GM18870 (cell line): ENCODE measurements around the gene SCAMP2.
"Not testable (repeated sequence)": the region's sequence is repeated elsewhere in the genome, so short reads cannot be mapped to it uniquely, and the experiment has no call there.

ENCODE experiments used
- ATAC-seq: cut with Tn5 transposase; IDR thresholded peaks from one replicate; pipeline ENCODE4 v1.9.1; 2021; ENCODE audit warnings: moderate library complexity; ENCODE audit not compliant: unreplicated experiment

The SCAMP2 gene

DNA sequence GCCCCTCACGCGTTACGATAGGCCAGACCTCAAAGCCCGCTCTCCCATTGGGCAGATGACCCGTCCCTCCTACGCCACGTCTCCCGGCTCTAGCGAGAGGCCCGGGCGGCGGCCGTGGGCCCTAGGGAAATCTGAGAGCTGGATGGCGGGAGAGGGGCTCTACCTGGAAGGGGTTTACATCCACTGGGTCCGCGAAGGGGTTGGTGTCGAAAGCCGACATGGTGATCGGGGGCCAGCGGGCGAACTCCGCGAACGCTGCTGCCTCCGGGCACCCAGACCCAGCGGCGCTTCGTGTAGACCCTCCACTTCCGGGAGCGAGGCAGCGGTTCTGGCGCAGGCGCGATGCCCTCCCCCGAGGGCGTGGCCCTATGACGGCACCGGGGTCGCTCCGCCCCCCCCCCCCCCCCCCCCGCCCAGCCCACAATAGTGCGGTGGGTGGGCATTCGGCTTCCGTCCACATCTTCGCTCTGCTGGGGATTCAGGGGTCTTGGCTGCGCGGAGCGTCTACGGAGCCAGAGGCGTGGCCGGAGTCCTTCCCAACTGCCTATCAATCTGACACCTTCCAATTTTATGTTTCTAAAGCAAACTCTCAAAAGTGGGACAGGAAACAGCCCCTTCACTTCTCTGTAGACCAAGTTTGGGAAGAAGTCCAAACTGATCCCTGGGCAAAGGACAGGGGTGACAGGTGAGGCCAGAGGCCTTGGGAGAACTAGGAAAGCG is at the start of gene SCAMP2:
Gene SCAMP2, minus strand, starts transcription at position 330 of the 720 bp plus-strand sequence. Its CDS starts 110 bp downstream, at position 220.
- ATAC-seq: peak; percentile 74

- ATAC-seq: no peak
Observed at GRCh38 chr15:74920456-74920855, 47.3 kb upstream of the SCAMP2 start.

GRCh38 chr15:74917676-74918075 is 44.5 kb upstream of the SCAMP2 start:
- no peak for ATAC-seq

GRCh38 chr15:74913799-74914198 is 40.6 kb upstream of the SCAMP2 start:
- not testable (repeated sequence) for ATAC-seq

DNA sequence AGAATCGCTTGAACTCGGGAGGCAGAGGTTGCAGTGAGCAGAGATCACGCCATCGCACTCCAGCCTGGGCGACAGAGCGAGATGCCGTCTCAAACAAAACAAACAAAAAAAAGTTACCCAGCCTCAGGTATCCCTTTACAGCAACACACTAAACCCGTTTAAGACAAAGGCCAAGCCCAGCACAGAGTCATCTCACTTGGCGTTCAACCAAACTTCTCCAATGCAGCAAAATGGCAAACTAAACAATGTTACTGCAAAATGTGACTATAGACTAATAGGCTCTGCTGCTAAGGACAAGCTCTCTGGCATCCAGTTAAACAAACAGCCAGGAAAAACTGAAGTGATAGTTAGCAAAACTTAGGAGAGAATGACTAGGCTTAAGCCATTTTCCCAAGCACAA is 39.9 kb upstream of the SCAMP2 start:
- ATAC-seq: no peak

- no peak for ATAC-seq
Observed at GRCh38 chr15:74908635-74909034, 35.5 kb upstream of the SCAMP2 start.

- no peak for ATAC-seq
Observed at GRCh38 chr15:74907163-74907870, 34.2 kb upstream of the SCAMP2 start.

DNA sequence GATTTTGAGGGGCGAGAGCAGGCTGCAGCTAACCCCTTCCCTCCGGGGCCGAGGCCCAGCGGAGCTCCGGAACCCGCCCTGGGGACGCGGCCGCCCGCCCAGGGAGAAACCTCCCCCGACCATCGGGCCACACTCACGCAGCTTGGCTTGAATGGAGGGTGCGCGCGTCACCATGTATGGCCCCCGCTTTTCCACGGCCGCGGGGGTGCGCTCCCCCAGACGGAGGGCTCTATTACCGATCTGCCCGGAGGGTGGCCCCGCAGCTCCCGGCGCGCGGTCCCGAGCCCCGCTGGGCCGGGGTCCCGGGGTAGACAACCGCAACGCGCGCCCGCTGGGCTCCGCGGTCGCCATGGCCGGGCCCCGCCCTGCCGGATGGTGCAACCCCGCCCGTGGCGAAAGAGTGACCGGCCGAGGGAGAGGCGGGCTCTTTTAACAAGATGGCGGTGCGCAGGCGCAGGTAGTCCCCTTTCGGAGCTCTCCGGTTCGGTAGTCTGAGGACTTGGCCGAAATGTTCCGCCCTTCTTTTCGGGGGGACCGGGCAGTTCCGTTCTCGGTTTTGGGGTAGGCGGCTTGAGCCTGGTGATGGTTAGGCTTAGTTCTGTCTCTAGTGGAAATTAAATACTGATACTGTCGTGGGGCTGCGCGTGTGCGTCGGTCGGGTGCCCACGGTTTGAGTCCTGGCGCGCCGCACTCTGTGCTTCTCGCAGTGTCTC is 33.4 kb upstream of the SCAMP2 start, which contains the start of gene FAM219B:
Gene FAM219B, minus strand, starts transcription at position 402 of the 713 bp plus-strand sequence. Its CDS starts 51 bp downstream, at position 351.
- ATAC-seq: peak; percentile 60

DNA sequence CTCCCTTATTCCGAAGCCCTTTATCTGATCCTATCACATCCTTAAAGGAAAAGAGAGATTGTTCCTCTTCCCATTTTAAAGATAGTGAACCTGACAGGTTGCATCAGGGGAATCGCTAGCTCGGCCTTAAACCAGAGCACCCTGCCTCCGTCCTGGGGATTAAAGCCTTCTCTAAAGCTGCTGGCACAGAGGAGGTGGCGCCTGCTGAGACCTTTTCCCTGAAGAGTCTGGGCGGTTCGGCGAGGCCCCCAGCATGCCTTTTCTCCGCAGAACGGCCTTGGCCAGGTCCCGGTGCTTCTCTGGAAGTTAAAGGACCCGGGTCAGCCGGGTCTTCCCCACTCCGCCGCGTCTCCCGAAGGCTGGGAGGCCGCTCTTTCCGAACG is 32.9 kb upstream of the SCAMP2 start:
- ATAC-seq: peak; percentile 21

GRCh38 chr15:74904190-74904805 is 31.1 kb upstream of the SCAMP2 start:
- ATAC-seq: no peak

GRCh38 chr15:74903676-74904075 is 30.5 kb upstream of the SCAMP2 start:
- no peak for ATAC-seq

DNA sequence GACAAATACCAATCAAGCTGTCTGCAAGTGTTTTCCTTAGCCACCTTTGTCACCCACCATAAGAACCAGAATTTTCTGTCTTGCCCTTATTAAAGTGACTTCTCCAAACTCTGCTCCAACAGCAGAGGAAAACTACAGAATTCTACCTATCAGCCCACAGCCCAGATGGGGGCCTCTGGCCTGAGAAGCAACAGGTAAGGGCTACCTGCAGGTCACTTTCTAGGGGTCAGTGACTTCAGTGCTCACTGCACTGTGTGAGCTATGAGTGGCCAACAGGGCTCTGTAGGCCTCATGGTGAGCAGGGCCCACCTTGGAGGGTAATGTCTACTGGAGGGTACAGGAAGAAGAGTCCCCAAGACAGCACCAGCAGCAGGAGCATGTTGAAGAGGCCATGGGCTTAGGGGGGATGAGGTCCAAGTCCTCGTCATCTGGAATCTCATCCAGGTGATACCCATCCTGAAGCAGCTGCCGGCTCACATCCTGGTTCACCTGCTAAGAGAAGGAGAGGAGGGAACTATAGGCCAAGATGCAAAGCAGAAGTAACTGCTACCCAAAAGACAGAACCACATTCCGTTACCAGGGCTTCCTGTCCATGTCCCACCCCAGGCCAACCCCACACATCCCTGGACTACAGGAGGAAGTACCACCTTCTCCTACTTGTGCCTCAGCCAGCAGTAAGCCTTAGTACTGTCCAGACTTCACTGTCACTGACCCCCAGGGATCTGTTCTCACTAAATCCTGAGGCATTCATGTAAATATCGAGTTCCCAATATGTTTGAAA is 29.3 kb upstream of the SCAMP2 start:
- ATAC-seq: no peak

- ATAC-seq: no peak
Observed at GRCh38 chr15:74901612-74902063, 28.5 kb upstream of the SCAMP2 start.

GRCh38 chr15:74897300-74897701 is 24.1 kb upstream of the SCAMP2 start:
- ATAC-seq: no peak

- no peak for ATAC-seq
Observed at GRCh38 chr15:74896316-74896715, 23.2 kb upstream of the SCAMP2 start.

GRCh38 chr15:74895830-74896229 is 22.7 kb upstream of the SCAMP2 start:
- no peak for ATAC-seq

- not testable (repeated sequence) for ATAC-seq
Observed at GRCh38 chr15:74894383-74894782, 21.2 kb upstream of the SCAMP2 start.

- ATAC-seq: no peak
Observed at GRCh38 chr15:74893627-74894026, 20.5 kb upstream of the SCAMP2 start.

- ATAC-seq: no peak
Observed at GRCh38 chr15:74892931-74893330, 19.8 kb upstream of the SCAMP2 start.

- ATAC-seq: no peak
Observed at GRCh38 chr15:74892313-74892712, 19.1 kb upstream of the SCAMP2 start.
